A673 (cell line): ENCODE measurements around the gene RP2. TPM values are rescaled to one million over a fixed set of nuclear protein-coding genes. Genes with fewer than 3 reads are reported as not detected.

Experiments used
- BruUV-seq: library from RNA; stranded (reverse); fragments of 400-500 nt; replicated peaks from 2 replicates; lab custom pipeline; 2021; lab: Mats Ljungman, UMichigan
- CTCF ChIA-PET: fragments of 300-600 bp; sonication (Branson Sonifier 250); formaldehyde crosslinking; loops from one replicate; lab custom pipeline; 2022; ENCODE audit warnings: antibody characterized with exemption; lab: Charles Lee
- POLR2A ChIA-PET: fragments of 300-600 bp; sonication (Branson Sonifier 250); formaldehyde crosslinking; loops from one replicate; lab custom pipeline; 2022; ENCODE audit warnings: antibody characterized with exemption; ENCODE audit not compliant: low non-redundant PET; lab: Charles Lee
- DNase-seq: peaks from one replicate; pipeline ENCODE4 v3.0.0-alpha.2; 2015; ENCODE audit warnings: low spot score
- H3K27ac ChIP-seq: fragments of 200-600 bp; sonication (generic); 2 replicates; pipeline ENCODE4 v1.5.1; 2016; ENCODE audit warnings: mixed run types, low read depth, mild to moderate bottlenecking, mixed read lengths, antibody characterized with exemption, low read length; ENCODE audit not compliant: poor library complexity, severe bottlenecking
- H3K27me3 ChIP-seq: fragments of 200-600 bp; sonication (generic); replicated peaks from 2 replicates; pipeline ENCODE4 v1.6.1; 2017; ENCODE audit warnings: mixed run types, low read depth, mild to moderate bottlenecking, mixed read lengths, antibody characterized with exemption, low read length; ENCODE audit not compliant: insufficient read depth, poor library complexity
- H3K36me3 ChIP-seq: fragments of 200-600 bp; sonication (generic); 2 replicates; pipeline ENCODE4 v1.6.1; 2016; ENCODE audit warnings: mixed run types, mild to moderate bottlenecking, mixed read lengths, antibody characterized with exemption, low read length; ENCODE audit not compliant: insufficient read depth, poor library complexity, severe bottlenecking
- H3K4me1 ChIP-seq: fragments of 200-600 bp; sonication (generic); 2 replicates; pipeline ENCODE4 v1.6.1; 2017; ENCODE audit warnings: mixed run types, mild to moderate bottlenecking, mixed read lengths, antibody characterized with exemption, low read length; ENCODE audit not compliant: insufficient read depth, poor library complexity, severe bottlenecking
- H3K4me3 ChIP-seq: fragments of 200-600 bp; sonication (generic); 2 replicates; pipeline ENCODE4 v1.5.1; 2016; ENCODE audit warnings: low read depth, mixed run types, mild to moderate bottlenecking, mixed read lengths, low read length; ENCODE audit not compliant: poor library complexity, severe bottlenecking
- H3K9me3 ChIP-seq: fragments of 200-600 bp; sonication (generic); 2 replicates; pipeline ENCODE4 v1.6.1; 2016; ENCODE audit warnings: mixed run types, low read depth, mild to moderate bottlenecking, mixed read lengths, antibody characterized with exemption, low read length; ENCODE audit not compliant: poor library complexity, severe bottlenecking
- CTCF ChIP-seq: fragments of 300-800, 200-600 bp; sonication (generic); conservative IDR thresholded peaks from 2 replicates; pipeline ENCODE4 v1.5.1; 2017; ENCODE audit warnings: low read depth, mild to moderate bottlenecking, antibody characterized with exemption, low read length, moderate library complexity, mixed read lengths
- EZH2 ChIP-seq: fragments of 200-600 bp; sonication (generic); IDR thresholded peaks from 2 replicates; pipeline ENCODE4 v1.6.1; 2017; ENCODE audit warnings: borderline replicate concordance, low read depth, mild to moderate bottlenecking, mixed read lengths, antibody characterized with exemption, low read length; ENCODE audit not compliant: poor library complexity, severe bottlenecking
- intact Hi-C: fragments of 100-400 bp; cut with micrococcal nuclease; formaldehyde crosslinking; loops from one replicate; pipeline ENCODE4 v1.10.0; 2022; ENCODE audit not compliant: unreplicated experiment
- total RNA-seq: library from RNA; stranded (reverse); gene quantifications from 2 replicates; pipeline ENCODE4 v1.2.3, GENCODE V29; 2021

Gene RP2
- total RNA-seq, 1 experiment from 2014 or later: 24.7 TPM

GRCh38 chrX:46863072-46863471 lies 26.2 kb downstream of the RP2 start:
- POLR2A ChIA-PET: no interaction called here
- BruUV-seq: no TSS peak

GRCh38 chrX:46864606-46865005 lies 27.8 kb downstream of the RP2 start:
- Histone ChIP-seq H3K9me3 (no peaks in the 10 kb centered on the region), H3K27me3 (no peaks in the 10 kb centered on the region), H3K36me3 (peaks cover 4% of the 10 kb centered on the region), H3K27ac (no peak overlapping the region), H3K4me3 (no peak overlapping the region), H3K4me1 (no peaks in the 10 kb centered on the region)
- CTCF ChIA-PET: no interaction called here
- POLR2A ChIA-PET: no interaction called here
- TF ChIP-seq CTCF (no peak), EZH2 (no peak)
- no TSS peak for BruUV-seq
- DNase-seq: no peak
- intact Hi-C loops: no loop called here

More at GRCh38 chrX:46863072-46863471, 26.2 kb downstream of the RP2 start:
- H3K4me1 ChIP-seq: no peaks in the 10 kb centered on the region
- TF ChIP-seq CTCF: no peak
- TF ChIP-seq EZH2: no peak
- peaks cover 4% of the 10 kb centered on the region for H3K36me3 ChIP-seq
- H3K4me3 ChIP-seq: no peak overlapping the region
- H3K9me3 ChIP-seq: no peaks in the 10 kb centered on the region
- CTCF ChIA-PET: no interaction called here
- intact Hi-C loops: no loop called here
- H3K27me3 ChIP-seq: no peaks in the 10 kb centered on the region
- no peak for DNase-seq
- no peak overlapping the region for H3K27ac ChIP-seq

GRCh38 chrX:46865281-46865680 lies 28.4 kb downstream of the RP2 start:
- no peaks in the 10 kb centered on the region for H3K4me1 ChIP-seq
- DNase-seq: no peak
- no TSS peak for BruUV-seq
- TF ChIP-seq EZH2 (no peak), CTCF (no peak)
- no peak overlapping the region for H3K27ac ChIP-seq
- no peaks in the 10 kb centered on the region for H3K27me3 ChIP-seq
- no peaks in the 10 kb centered on the region for H3K9me3 ChIP-seq
- CTCF ChIA-PET: no interaction called here
- peaks cover 4% of the 10 kb centered on the region for H3K36me3 ChIP-seq
- intact Hi-C loops: no loop called here
- H3K4me3 ChIP-seq: no peak overlapping the region
- POLR2A ChIA-PET: no interaction called here
